Activated T-cell treated with anti-CD3 and anti-CD28 coated beads, Interleukin-2, amount 50 U/mL, for 4 hours (primary cell): ENCODE results near the gene KIF13A. TPM values are rescaled to one million over a fixed set of nuclear protein-coding genes. Genes with fewer than 3 reads are reported as not detected.
"Not testable (repeated sequence)": the region's sequence is repeated elsewhere in the genome, so short reads cannot be mapped to it uniquely, and the experiment has no call there.

Experiments
- ATAC-seq, 2 donors: fragments of 200-7000 bp; cut with Tn5 transposase; one replicate each; pipeline ENCODE4 v1.10.0; 2021
- DNase-seq: peaks from one replicate; pipeline ENCODE4 v3.0.0-alpha.2; 2020
- H3K27me3 Mint-ChIP-seq: one replicate; pipeline ENCODE4 v1.8.0; 2021; ENCODE audit warnings: low read depth, mixed read lengths
- H3K36me3 Mint-ChIP-seq: one replicate; pipeline ENCODE4 v1.8.0; 2022; ENCODE audit warnings: mixed read lengths; ENCODE audit not compliant: insufficient read depth
- H3K4me1 Mint-ChIP-seq: one replicate; pipeline ENCODE4 v1.8.0; 2021; ENCODE audit warnings: low read depth, mixed read lengths
- H3K4me3 Mint-ChIP-seq: one replicate; pipeline ENCODE4 v1.8.0; 2021; ENCODE audit warnings: mild to moderate bottlenecking, moderate library complexity, mixed read lengths
- H3K9me3 Mint-ChIP-seq: one replicate; pipeline ENCODE4 v1.8.0; 2021; ENCODE audit warnings: mixed read lengths
- total RNA-seq, 3 donors: library from RNA; stranded (reverse); gene quantifications; one replicate each; pipeline ENCODE4 v1.2.1, GENCODE V29; 2021

Gene KIF13A
- total RNA-seq, 3 donors from 2014 or later: 0.29 to 0.63 (median 0.43) TPM

GRCh38 chr6:17844967-17845366 is 142.5 kb downstream of the KIF13A start:
- not testable (repeated sequence) for DNase-seq, H3K4me1 Mint-ChIP-seq, H3K36me3 Mint-ChIP-seq, H3K4me3 Mint-ChIP-seq, H3K9me3 Mint-ChIP-seq, ATAC-seq
- peaks cover 14% of the 10 kb centered on the region for H3K27me3 Mint-ChIP-seq

GRCh38 chr6:17842934-17843821 is 144.3 kb downstream of the KIF13A start:
- no peak for ATAC-seq
- DNase-seq: no peak
- no peaks in the 10 kb centered on the region for H3K4me1 Mint-ChIP-seq
- H3K36me3 Mint-ChIP-seq: no peaks in the 10 kb centered on the region
- no peaks in the 10 kb centered on the region for H3K9me3 Mint-ChIP-seq
- no peak overlapping the region for H3K4me3 Mint-ChIP-seq
- H3K27me3 Mint-ChIP-seq: peaks cover 10% of the 10 kb centered on the region

GRCh38 chr6:17842014-17842776 is 145.2 kb downstream of the KIF13A start:
- DNase-seq (no peak), ATAC-seq (no peak)
- Mint-ChIP-seq H3K27me3 (peaks cover 8% of the 10 kb centered on the region), H3K4me3 (no peak overlapping the region), H3K4me1 (no peaks in the 10 kb centered on the region), H3K9me3 (no peaks in the 10 kb centered on the region), H3K36me3 (no peaks in the 10 kb centered on the region)

- H3K27me3 Mint-ChIP-seq: peaks cover 12% of the 10 kb centered on the region
- no peaks in the 10 kb centered on the region for H3K4me1 Mint-ChIP-seq
- no peak for DNase-seq
Observed at GRCh38 chr6:17839513-17840223, 147.8 kb downstream of the KIF13A start.

GRCh38 chr6:17836293-17836692 is 151.1 kb downstream of the KIF13A start:
- no peaks in the 10 kb centered on the region for H3K4me1 Mint-ChIP-seq
- no peaks in the 10 kb centered on the region for H3K9me3 Mint-ChIP-seq
- no peak overlapping the region for H3K4me3 Mint-ChIP-seq
- no peaks in the 10 kb centered on the region for H3K36me3 Mint-ChIP-seq
- no peak for ATAC-seq
- no peak for DNase-seq
- peaks cover 12% of the 10 kb centered on the region for H3K27me3 Mint-ChIP-seq

More at GRCh38 chr6:17839513-17840223, 147.8 kb downstream of the KIF13A start:
- no peaks in the 10 kb centered on the region for H3K36me3 Mint-ChIP-seq
- ATAC-seq: no peak
- no peak overlapping the region for H3K4me3 Mint-ChIP-seq
- H3K9me3 Mint-ChIP-seq: no peaks in the 10 kb centered on the region

- Mint-ChIP-seq H3K4me3 (no peak overlapping the region), H3K27me3 (peaks cover 12% of the 10 kb centered on the region), H3K4me1 (no peaks in the 10 kb centered on the region), H3K9me3 (no peaks in the 10 kb centered on the region), H3K36me3 (no peaks in the 10 kb centered on the region)
- no peak for ATAC-seq
- no peak for DNase-seq
Observed at GRCh38 chr6:17835784-17836183, 151.7 kb downstream of the KIF13A start.

- peaks cover 8% of the 10 kb centered on the region for H3K27me3 Mint-ChIP-seq
- ATAC-seq (no peak), DNase-seq (no peak)
- no peaks in the 10 kb centered on the region for H3K9me3 Mint-ChIP-seq
- no peak overlapping the region for H3K4me3 Mint-ChIP-seq
- H3K36me3 Mint-ChIP-seq: no peaks in the 10 kb centered on the region
- no peaks in the 10 kb centered on the region for H3K4me1 Mint-ChIP-seq
Observed at GRCh38 chr6:17831135-17831534, 156.3 kb downstream of the KIF13A start.

- Mint-ChIP-seq H3K27me3 (peaks cover 8% of the 10 kb centered on the region), H3K4me3 (no peak overlapping the region), H3K9me3 (no peaks in the 10 kb centered on the region), H3K4me1 (no peaks in the 10 kb centered on the region), H3K36me3 (no peaks in the 10 kb centered on the region)
- no peak for DNase-seq
- no peak for ATAC-seq
Observed at GRCh38 chr6:17829905-17830304, 157.5 kb downstream of the KIF13A start.

GRCh38 chr6:17828149-17828548 is 159.3 kb downstream of the KIF13A start:
- DNase-seq: no peak
- Mint-ChIP-seq H3K4me1 (no peaks in the 10 kb centered on the region), H3K4me3 (no peak overlapping the region), H3K9me3 (no peaks in the 10 kb centered on the region), H3K36me3 (no peaks in the 10 kb centered on the region), H3K27me3 (peaks cover 5% of the 10 kb centered on the region)
- ATAC-seq: no peak

GRCh38 chr6:17826301-17826700 is 161.1 kb downstream of the KIF13A start:
- no peaks in the 10 kb centered on the region for H3K27me3 Mint-ChIP-seq
- no peaks in the 10 kb centered on the region for H3K4me1 Mint-ChIP-seq
- no peak for ATAC-seq

GRCh38 chr6:17820055-17820454 is 167.4 kb downstream of the KIF13A start:
- Mint-ChIP-seq H3K4me1 (no peaks in the 10 kb centered on the region), H3K36me3 (no peaks in the 10 kb centered on the region), H3K4me3 (no peak overlapping the region), H3K27me3 (peaks cover 7% of the 10 kb centered on the region), H3K9me3 (no peaks in the 10 kb centered on the region)
- DNase-seq (no peak), ATAC-seq (no peak)

More at GRCh38 chr6:17826301-17826700, 161.1 kb downstream of the KIF13A start:
- DNase-seq: no peak
- Mint-ChIP-seq H3K4me3 (no peak overlapping the region), H3K9me3 (no peaks in the 10 kb centered on the region), H3K36me3 (no peaks in the 10 kb centered on the region)

GRCh38 chr6:17817763-17818162 is 169.7 kb downstream of the KIF13A start:
- H3K4me3 Mint-ChIP-seq: no peak overlapping the region
- no peak for DNase-seq
- no peak for ATAC-seq
- no peaks in the 10 kb centered on the region for H3K36me3 Mint-ChIP-seq
- no peaks in the 10 kb centered on the region for H3K4me1 Mint-ChIP-seq
- H3K27me3 Mint-ChIP-seq: peaks cover 7% of the 10 kb centered on the region
- no peaks in the 10 kb centered on the region for H3K9me3 Mint-ChIP-seq

GRCh38 chr6:17816921-17817611 is 170.4 kb downstream of the KIF13A start:
- no peak for DNase-seq
- ATAC-seq: no peak
- Mint-ChIP-seq H3K4me3 (no peak overlapping the region), H3K4me1 (no peaks in the 10 kb centered on the region), H3K9me3 (no peaks in the 10 kb centered on the region), H3K27me3 (peaks cover 7% of the 10 kb centered on the region), H3K36me3 (no peaks in the 10 kb centered on the region)

- Mint-ChIP-seq H3K36me3 (no peaks in the 10 kb centered on the region), H3K27me3 (peaks cover 12% of the 10 kb centered on the region), H3K4me1 (no peaks in the 10 kb centered on the region), H3K4me3 (no peak overlapping the region), H3K9me3 (no peaks in the 10 kb centered on the region)
- DNase-seq: no peak
- ATAC-seq: no peak
Observed at GRCh38 chr6:17813542-17813941, 173.9 kb downstream of the KIF13A start.
